Hepatocyte (in vitro differentiated cells): Measurements from ENCODE around the gene AGBL4.

Experiments
- CTCF ChIP-seq: fragments of 200-600 bp; sonication (generic); IDR thresholded peaks from 2 replicates; pipeline ENCODE4 v1.5.1; 2016; ENCODE audit warnings: antibody characterized with exemption, mild to moderate bottlenecking; ENCODE audit not compliant: poor library complexity
- EZH2 ChIP-seq: fragments of 200-600 bp; sonication (generic); IDR thresholded peaks from 2 replicates; pipeline ENCODE4 v1.6.1; 2016; ENCODE audit warnings: antibody characterized with exemption, mild to moderate bottlenecking, borderline replicate concordance
- EZH2phosphoT487 ChIP-seq: fragments of 200-600 bp; sonication (generic); IDR thresholded peaks from one replicate; pipeline ENCODE4 v1.6.1; 2018; ENCODE audit warnings: antibody characterized with exemption, mild to moderate bottlenecking, low read depth, moderate library complexity; ENCODE audit not compliant: unreplicated experiment, severe bottlenecking

- TF ChIP-seq EZH2phosphoT487 (no peak), CTCF (no peak), EZH2 (no peak)
These were observed 1528.6 kb downstream of the AGBL4 start for GRCh38 chr1:48495166-48495565.
